ENCODE data around the gene YARS1. TPM values are rescaled to one million over a fixed set of nuclear protein-coding genes. Genes with fewer than 3 reads are reported as not detected.

YARS1 gene
- total RNA-seq, 2 donors from 2014 or later = 74.2 to 85.5 TPM

DNA sequence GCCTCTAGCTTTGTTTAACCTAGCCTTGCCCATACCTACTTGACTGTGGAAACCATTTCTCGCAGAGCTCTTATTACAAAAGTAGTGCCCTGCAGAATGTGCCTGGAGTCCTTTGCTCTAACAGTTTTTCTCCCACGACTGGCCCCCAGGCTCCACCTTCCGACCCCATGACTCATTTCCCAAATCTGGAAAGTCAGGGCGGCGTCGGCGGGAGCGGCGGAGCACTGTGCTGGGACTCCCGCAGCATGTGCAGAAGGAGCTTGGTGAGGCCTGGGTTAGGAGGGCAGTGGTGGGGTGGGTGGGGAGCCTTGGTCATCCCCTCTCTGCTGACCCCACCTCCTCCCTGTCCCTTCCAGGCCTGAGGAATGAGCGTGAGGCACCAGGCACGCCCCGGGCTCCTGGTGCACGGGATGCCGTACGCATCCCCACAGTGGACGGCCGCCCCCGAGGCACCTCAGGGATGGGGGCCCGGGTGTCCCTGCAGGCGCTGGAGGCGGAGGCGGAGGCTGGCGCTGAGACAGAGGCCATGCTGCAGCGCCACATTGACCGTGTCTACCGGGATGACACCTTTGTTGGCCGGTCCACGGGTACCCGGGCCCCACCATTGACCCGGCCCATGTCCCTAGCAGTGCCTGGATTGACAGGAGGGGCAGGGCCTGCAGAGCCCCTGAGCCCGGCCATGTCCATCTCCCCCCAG, 47.5 kb downstream of the YARS1 start:
- intact Hi-C loops (cut with DNase I) = loop anchor here (5.0 kb wide), 1 partner anchor 57 kb away; no protein-coding TSS in a partner anchor
- DNase-seq (ENCODE audit: low spot score) = peak; percentile 67

- intact Hi-C loops (cut with DNase I) = no loop called here
- DNase-seq (ENCODE audit: low spot score) = peak; percentile 58
These were observed 48.9 kb downstream of the YARS1 start for GRCh38 chr1:32768110-32768850.

GRCh38 chr1:32767641-32768040, 49.5 kb downstream of the YARS1 start:
- intact Hi-C loops (cut with DNase I) = no loop called here
- no peak for DNase-seq (ENCODE audit: low spot score)

GRCh38 chr1:32767156-32767555, 50.0 kb downstream of the YARS1 start:
- DNase-seq (ENCODE audit: low spot score) = no peak
- intact Hi-C loops (cut with DNase I) = no loop called here

- no peak for DNase-seq (ENCODE audit: low spot score)
- intact Hi-C loops (cut with DNase I) = no loop called here
These were observed 50.7 kb downstream of the YARS1 start for GRCh38 chr1:32766328-32766972.

GRCh38 chr1:32765570-32766327, 51.4 kb downstream of the YARS1 start:
- DNase-seq (ENCODE audit: low spot score) = no peak
- intact Hi-C loops (cut with DNase I) = no loop called here

- DNase-seq (ENCODE audit: low spot score) = no peak
- intact Hi-C loops (cut with DNase I) = no loop called here
These were observed 52.2 kb downstream of the YARS1 start for GRCh38 chr1:32764826-32765569.

GRCh38 chr1:32763221-32763620, 53.9 kb downstream of the YARS1 start:
- DNase-seq (ENCODE audit: low spot score) = no peak
- intact Hi-C loops (cut with DNase I) = no loop called here

- intact Hi-C loops (cut with DNase I) = no loop called here
- no peak for DNase-seq (ENCODE audit: low spot score)
These were observed 55.2 kb downstream of the YARS1 start for GRCh38 chr1:32761936-32762335.

GRCh38 chr1:32761253-32761877, 55.8 kb downstream of the YARS1 start:
- DNase-seq (ENCODE audit: low spot score) = no peak
- intact Hi-C loops (cut with DNase I) = no loop called here

- intact Hi-C loops (cut with DNase I) = loop anchor here in 1 of 2 donors (5.0 kb wide), 1 partner anchor 43 kb away; no protein-coding TSS in a partner anchor
- DNase-seq (ENCODE audit: low spot score) = no peak
These were observed 57.0 kb downstream of the YARS1 start for GRCh38 chr1:32759997-32760623.

- intact Hi-C loops (cut with DNase I) = loop anchor here in 1 of 2 donors (5.0 kb wide), 1 partner anchor 42 kb away; no protein-coding TSS in a partner anchor
- DNase-seq (ENCODE audit: low spot score) = no peak
These were observed 57.6 kb downstream of the YARS1 start for GRCh38 chr1:32759521-32759981.

DNA sequence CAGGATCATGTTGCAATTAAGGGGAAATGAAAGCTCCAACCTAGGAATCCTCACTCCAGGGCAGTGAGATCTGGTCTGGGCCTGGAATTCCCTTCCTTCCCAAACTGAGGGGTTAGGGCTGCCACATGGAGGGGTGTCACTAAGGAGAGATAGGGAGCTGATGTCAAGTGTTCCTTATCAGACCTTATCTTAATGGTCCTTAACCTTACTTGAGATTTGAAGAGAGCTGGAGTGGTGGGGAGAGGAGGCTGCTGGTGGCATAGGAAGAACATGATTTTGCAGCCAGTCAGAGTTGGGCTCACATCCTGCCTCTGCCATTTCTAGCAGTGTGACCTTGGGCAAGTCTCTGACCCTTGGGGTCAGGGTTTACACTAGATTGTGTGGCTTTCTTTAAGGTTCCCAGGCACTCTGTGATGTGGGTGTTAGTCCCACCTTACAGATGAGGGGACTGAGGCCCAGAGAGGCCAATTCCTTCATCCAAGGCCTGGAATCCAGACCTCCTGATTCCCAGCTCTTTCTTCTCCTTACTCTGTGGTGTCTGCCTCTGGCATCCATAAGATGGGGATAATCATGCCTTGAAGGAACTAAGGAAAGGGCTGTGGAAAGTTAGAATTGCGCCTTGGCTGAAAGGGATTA, 58.2 kb downstream of the YARS1 start:
- intact Hi-C loops (cut with DNase I) = loop anchor here in 1 of 2 donors (5.0 kb wide), 1 partner anchor 42 kb away; no protein-coding TSS in a partner anchor
- no peak for DNase-seq (ENCODE audit: low spot score)

- intact Hi-C loops (cut with DNase I) = loop anchor here in 1 of 2 donors (5.0 kb wide), 1 partner anchor 41 kb away; no protein-coding TSS in a partner anchor
- DNase-seq (ENCODE audit: low spot score) = no peak
These were observed 58.9 kb downstream of the YARS1 start for GRCh38 chr1:32758177-32758794.

GRCh38 chr1:32757213-32757895, 59.8 kb downstream of the YARS1 start:
- no peak for DNase-seq (ENCODE audit: low spot score)
- intact Hi-C loops (cut with DNase I) = loop anchor here in 1 of 2 donors (5.0 kb wide), 1 partner anchor 40 kb away; no protein-coding TSS in a partner anchor

DNA sequence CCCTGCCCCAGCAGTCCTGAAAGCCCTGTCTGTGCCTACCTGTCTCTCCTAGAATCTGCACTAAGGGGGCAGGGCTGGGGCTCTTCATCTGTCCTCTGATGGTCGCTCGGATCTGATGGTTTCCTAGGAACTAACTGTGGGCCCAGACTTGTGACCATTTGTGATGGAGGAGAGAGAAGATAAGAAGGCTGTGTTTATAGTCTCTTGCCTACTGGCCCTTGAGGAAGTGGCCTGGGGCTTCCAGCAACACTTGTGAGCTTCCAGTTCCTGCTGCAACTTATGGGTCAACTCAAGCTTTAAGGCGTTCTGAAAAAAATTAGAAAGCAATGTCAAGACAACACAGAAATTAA, 61.4 kb downstream of the YARS1 start:
- intact Hi-C loops (cut with DNase I) = loop anchor here in 1 of 2 donors (5.0 kb wide), 1 partner anchor 38 kb away; no protein-coding TSS in a partner anchor
- no peak for DNase-seq (ENCODE audit: low spot score)

Measured in posterior vena cava (tissue), 2 donors.